OCI-LY1 (cell line): ENCODE measurements around the gene APC.

ENCODE experiments used
- H2AFZ ChIP-seq: fragments of 200-600 bp; sonication (generic), shearing (Covaris generic); 2 replicates; pipeline ENCODE4 v1.6.0; 2014; ENCODE audit warnings: antibody characterized with exemption, mild to moderate bottlenecking, low read length
- H3F3A ChIP-seq: fragments of 200-600 bp; sonication (generic), shearing (Covaris generic); 2 replicates; pipeline ENCODE4 v1.6.0; 2014; ENCODE audit warnings: mild to moderate bottlenecking, antibody characterized with exemption, low read length, moderate library complexity; ENCODE audit not compliant: insufficient read depth
- H3K27ac ChIP-seq: fragments of 200-600 bp; sonication (generic); 2 replicates; pipeline ENCODE4 v1.5.1; 2014; ENCODE audit warnings: low read length, mixed run types, mild to moderate bottlenecking, low read depth; ENCODE audit not compliant: poor library complexity, severe bottlenecking
- H3K27me3 ChIP-seq: fragments of 200-600 bp; sonication (generic); 2 replicates; pipeline ENCODE4 v1.6.0; 2014; ENCODE audit warnings: antibody characterized with exemption, mild to moderate bottlenecking, low read length, moderate library complexity; ENCODE audit not compliant: insufficient read depth
- H3K36me3 ChIP-seq: fragments of 200-600 bp; sonication (generic); 2 replicates; pipeline ENCODE4 v1.6.1; 2014; ENCODE audit warnings: mild to moderate bottlenecking, antibody characterized with exemption, low read length, moderate library complexity, mixed read lengths; ENCODE audit not compliant: insufficient read depth
- H3K4me1 ChIP-seq: fragments of 200-600 bp; sonication (generic); 2 replicates; pipeline ENCODE4 v1.5.1; 2014; ENCODE audit warnings: mild to moderate bottlenecking, low read length, moderate library complexity; ENCODE audit not compliant: insufficient read depth, severe bottlenecking
- H3K4me2 ChIP-seq: fragments of 200-600 bp; sonication (generic), shearing (Covaris generic); 2 replicates; pipeline ENCODE4 v1.6.1; 2014; ENCODE audit warnings: low read length
- H3K4me3 ChIP-seq: fragments of 200-600 bp; sonication (generic); 2 replicates; pipeline ENCODE4 v1.5.1; 2014; ENCODE audit warnings: low read length, low read depth, mild to moderate bottlenecking, mixed read lengths; ENCODE audit not compliant: poor library complexity, severe bottlenecking
- H3K79me2 ChIP-seq: fragments of 200-600 bp; shearing (Covaris generic); 2 replicates; pipeline ENCODE4 v1.6.1; 2016; ENCODE audit warnings: mixed run types, low read length, mixed read lengths; ENCODE audit not compliant: insufficient read depth
- H3K9ac ChIP-seq: fragments of 200-600 bp; sonication (generic), shearing (Covaris generic); 2 replicates; pipeline ENCODE4 v1.6.1; 2014; ENCODE audit warnings: mild to moderate bottlenecking, low read length, mixed read lengths
- H3K9me2 ChIP-seq: fragments of 200-600 bp; sonication (generic), shearing (Covaris generic); 2 replicates; pipeline ENCODE4 v1.6.1; 2014; ENCODE audit warnings: low read depth, mild to moderate bottlenecking, low read length, mixed read lengths
- H3K9me3 ChIP-seq: fragments of 200-600 bp; shearing (Covaris generic); 2 replicates; pipeline ENCODE4 v1.6.1; 2014; ENCODE audit warnings: low read length, mixed read lengths
- H4K20me1 ChIP-seq: fragments of 200-600 bp; sonication (generic), shearing (Covaris generic); 2 replicates; pipeline ENCODE4 v1.6.0; 2016; ENCODE audit warnings: mild to moderate bottlenecking, low read length; ENCODE audit not compliant: insufficient read depth
- EZH2 ChIP-seq: fragments of 200-600 bp; sonication (generic), shearing (Covaris generic); IDR thresholded peaks from 2 replicates; pipeline ENCODE4 v1.8.0; 2017; ENCODE audit warnings: borderline replicate concordance, mixed run types, mild to moderate bottlenecking, antibody characterized with exemption, low read length, moderate library complexity, mixed read lengths
- TF ChIP-seq, protein P1 (sequence below): fragments of 200-600 bp; sonication (generic), shearing (Covaris generic); IDR thresholded peaks from 2 replicates; pipeline ENCODE4 v1.5.1; 2017; ENCODE audit warnings: mild to moderate bottlenecking, antibody characterized with exemption, low read length, moderate library complexity, mixed read lengths

APC gene

GRCh38 chr5:112820246-112820645, 82.6 kb downstream of the APC start:
- H3F3A ChIP-seq = no peaks in the 10 kb centered on the region
- no peak overlapping the region for H3K4me2 ChIP-seq
- TF ChIP-seq, protein P1, sequence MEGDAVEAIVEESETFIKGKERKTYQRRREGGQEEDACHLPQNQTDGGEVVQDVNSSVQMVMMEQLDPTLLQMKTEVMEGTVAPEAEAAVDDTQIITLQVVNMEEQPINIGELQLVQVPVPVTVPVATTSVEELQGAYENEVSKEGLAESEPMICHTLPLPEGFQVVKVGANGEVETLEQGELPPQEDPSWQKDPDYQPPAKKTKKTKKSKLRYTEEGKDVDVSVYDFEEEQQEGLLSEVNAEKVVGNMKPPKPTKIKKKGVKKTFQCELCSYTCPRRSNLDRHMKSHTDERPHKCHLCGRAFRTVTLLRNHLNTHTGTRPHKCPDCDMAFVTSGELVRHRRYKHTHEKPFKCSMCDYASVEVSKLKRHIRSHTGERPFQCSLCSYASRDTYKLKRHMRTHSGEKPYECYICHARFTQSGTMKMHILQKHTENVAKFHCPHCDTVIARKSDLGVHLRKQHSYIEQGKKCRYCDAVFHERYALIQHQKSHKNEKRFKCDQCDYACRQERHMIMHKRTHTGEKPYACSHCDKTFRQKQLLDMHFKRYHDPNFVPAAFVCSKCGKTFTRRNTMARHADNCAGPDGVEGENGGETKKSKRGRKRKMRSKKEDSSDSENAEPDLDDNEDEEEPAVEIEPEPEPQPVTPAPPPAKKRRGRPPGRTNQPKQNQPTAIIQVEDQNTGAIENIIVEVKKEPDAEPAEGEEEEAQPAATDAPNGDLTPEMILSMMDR = no peak
- no peak for TF ChIP-seq EZH2
- no peaks in the 10 kb centered on the region for H3K27me3 ChIP-seq
- H3K9ac ChIP-seq = no peak overlapping the region
- no peak overlapping the region for H2AFZ ChIP-seq
- H3K4me1 ChIP-seq = no peaks in the 10 kb centered on the region
- no peaks in the 10 kb centered on the region for H3K79me2 ChIP-seq
- no peaks in the 10 kb centered on the region for H3K9me3 ChIP-seq
- peaks cover 46% of the 10 kb centered on the region for H3K36me3 ChIP-seq
- H3K4me3 ChIP-seq = no peak overlapping the region
- H3K9me2 ChIP-seq = no peaks in the 10 kb centered on the region
- no peak overlapping the region for H3K27ac ChIP-seq
- H4K20me1 ChIP-seq = no peaks in the 10 kb centered on the region

DNA sequence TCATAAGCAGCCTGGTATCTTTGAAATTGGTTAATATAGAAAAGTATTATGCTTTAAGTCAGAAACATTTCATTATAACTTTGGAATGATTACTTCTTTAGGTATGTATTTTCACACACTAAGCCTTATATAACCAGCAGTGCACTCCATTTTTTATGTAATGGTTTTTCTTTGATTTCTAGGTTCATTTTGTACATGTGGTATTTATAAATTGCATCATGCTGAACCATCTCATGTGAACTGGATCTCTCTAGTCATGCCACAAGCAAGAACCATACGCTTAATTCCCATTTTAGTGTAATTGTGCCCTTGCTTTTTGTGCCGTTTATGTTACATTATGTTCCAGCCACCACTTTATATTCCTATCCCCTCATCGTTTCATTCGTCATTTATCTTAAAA, 84.8 kb downstream of the APC start:
- Histone ChIP-seq H2AFZ (no peak overlapping the region), H4K20me1 (no peaks in the 10 kb centered on the region), H3K4me3 (no peak overlapping the region), H3K4me1 (no peaks in the 10 kb centered on the region), H3K36me3 (peaks cover 39% of the 10 kb centered on the region), H3F3A (no peaks in the 10 kb centered on the region), H3K9me3 (no peaks in the 10 kb centered on the region), H3K27ac (no peak overlapping the region), H3K79me2 (no peaks in the 10 kb centered on the region), H3K9me2 (no peaks in the 10 kb centered on the region), H3K4me2 (no peak overlapping the region), H3K9ac (no peak overlapping the region), H3K27me3 (no peaks in the 10 kb centered on the region)
- no peak for TF ChIP-seq EZH2
- TF ChIP-seq, protein P1 = no peak

DNA sequence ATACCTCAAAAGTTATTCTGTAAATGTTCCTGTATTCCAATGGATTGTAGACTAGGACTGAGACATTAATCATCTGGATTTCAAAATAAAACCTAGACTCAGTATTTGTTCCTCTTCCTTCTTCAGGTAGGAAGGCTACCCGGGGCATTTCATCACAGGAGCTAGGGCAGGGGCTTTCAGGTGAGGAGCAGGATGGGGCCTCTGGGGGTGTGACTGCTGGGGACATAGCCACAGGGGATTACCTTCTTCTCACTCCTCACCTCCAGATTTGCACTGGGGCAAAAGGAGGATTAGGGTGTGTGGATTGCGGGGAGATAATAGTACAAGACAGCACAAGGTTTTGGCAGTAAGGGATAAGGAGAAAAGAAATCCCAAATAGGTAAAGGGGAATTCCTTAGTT, 85.5 kb downstream of the APC start:
- Histone ChIP-seq H3K4me2 (no peak overlapping the region), H2AFZ (no peak overlapping the region), H3K27ac (no peak overlapping the region), H3K4me1 (no peaks in the 10 kb centered on the region), H3K36me3 (peaks cover 46% of the 10 kb centered on the region), H3K27me3 (no peaks in the 10 kb centered on the region), H3K79me2 (no peaks in the 10 kb centered on the region), H3K9ac (no peak overlapping the region), H3F3A (no peaks in the 10 kb centered on the region), H3K9me2 (no peaks in the 10 kb centered on the region), H4K20me1 (no peaks in the 10 kb centered on the region), H3K9me3 (no peaks in the 10 kb centered on the region), H3K4me3 (no peak overlapping the region)
- TF ChIP-seq, protein P1 = no peak
- TF ChIP-seq EZH2 = no peak
